ENCODE data around the gene OPCML. TPM values are rescaled to one million over a fixed set of nuclear protein-coding genes. Genes with fewer than 3 reads are reported as not detected.

The OPCML gene
- total RNA-seq, 1 experiment from 2014 or later, result 0.94 TPM

- peaks cover 1% of the 10 kb centered on the region; the same call in 1 of the 2 replicates for H3K27me3 Mint-ChIP-seq (ENCODE audit: low read depth)
- H3K4ac ChIP-seq (ENCODE audit: low read depth, low read length), result no peak overlapping the region
- H4K20me1 ChIP-seq (ENCODE audit: control insufficient read depth, insufficient read depth, insufficient read length), result no peaks in the 10 kb centered on the region
- no peaks in the 10 kb centered on the region for H3K79me1 ChIP-seq (ENCODE audit: insufficient read depth, low read depth, low read length, poor library complexity, severe bottlenecking)
- H3K9ac ChIP-seq (ENCODE audit: extremely low read depth, insufficient read length, low read length), result no peak overlapping the region
- no peak overlapping the region for H2BK20ac ChIP-seq (ENCODE audit: low read depth, low read length, poor library complexity, severe bottlenecking)
- no peaks in the 10 kb centered on the region for H3K9me3 Mint-ChIP-seq
- H3K14ac ChIP-seq (ENCODE audit: insufficient read depth, low read length), result no peak overlapping the region
- no peak for DNase-seq
- H3T11ph ChIP-seq (ENCODE audit: low read length), result no peak overlapping the region
- H3K23ac ChIP-seq (ENCODE audit: insufficient read length, low read depth, low read length), result no peak overlapping the region
- no peak overlapping the region for H4K8ac ChIP-seq (replicated peaks; ENCODE audit: insufficient read length, low read depth, low read length)
- H3K4me2 ChIP-seq (ENCODE audit: insufficient read depth, insufficient read length, low read length), result no peak overlapping the region
- H3K36me3 Mint-ChIP-seq (ENCODE audit: insufficient read depth in 1 of 3, low read depth in 3 of 3), result no peaks in the 10 kb centered on the region
- no peaks in the 10 kb centered on the region for H3K9me3 ChIP-seq (ENCODE audit: control insufficient read depth, low read depth, low read length)
- no peak overlapping the region for H2BK15ac ChIP-seq (ENCODE audit: low read depth, low read length)
- no peaks in the 10 kb centered on the region for H3K4me1 ChIP-seq (ENCODE audit: insufficient read depth, low read length)
- H3K27ac Mint-ChIP-seq, result no peak overlapping the region; a peak in 1 of 7 replicates
- H3K27ac ChIP-seq (ENCODE audit: insufficient read length, low read depth, low read length), result no peak overlapping the region
- H2BK12ac ChIP-seq (ENCODE audit: insufficient read length, low read depth, low read length), result no peak overlapping the region
- no peak overlapping the region for H3K56ac ChIP-seq (ENCODE audit: insufficient read length, low read depth, low read length)
- no peak overlapping the region for H4K91ac ChIP-seq (ENCODE audit: insufficient read length, low read depth, low read length)
- peaks cover 31 to 37% of the 10 kb centered on the region in 2 experiments for H3K4me1 Mint-ChIP-seq
- H3K4me3 Mint-ChIP-seq, result no peak overlapping the region
- no peak overlapping the region for H2AFZ ChIP-seq (ENCODE audit: low read length)
- no peak overlapping the region for H2BK5ac ChIP-seq (ENCODE audit: insufficient read length, low read length)
- TF ChIP-seq CTCF (conservative IDR thresholded peaks at IDR 0.05), result no peak
- no CpG with 5 or more reads among the region's 3 CpGs for WGBS (ENCODE audit: extremely low coverage, insufficient read length, low lambda C conversion rate)
- H2AK5ac ChIP-seq (ENCODE audit: insufficient read length, low read length), result no peak overlapping the region
- H3K27me3 ChIP-seq (ENCODE audit: insufficient read depth, low read length), result no peaks in the 10 kb centered on the region
- no peaks in the 10 kb centered on the region for H3K79me2 ChIP-seq (ENCODE audit: insufficient read depth, low read length)
- no peak overlapping the region for H2BK120ac ChIP-seq (ENCODE audit: low read depth, low read length, poor library complexity, severe bottlenecking)
- no peak overlapping the region for H3K18ac ChIP-seq (ENCODE audit: insufficient read length, low read depth, low read length)
- no peak overlapping the region for H4K5ac ChIP-seq (ENCODE audit: insufficient read length, low read depth, low read length)
- H3K23me2 ChIP-seq (ENCODE audit: insufficient read length, low read depth, low read length, poor library complexity, severe bottlenecking), result no peaks in the 10 kb centered on the region
These were observed 892.9 kb downstream of the OPCML start for GRCh38 chr11:132639403-132639802.

Measured in H9 (cell line).